COLO668 (cell line): ENCODE measurements around the gene MTUS2.

Source experiments
- DNase-seq: peaks from one replicate; lab custom pipeline; 2025; ENCODE audit not compliant: unreplicated experiment; lab: John Stamatoyannopoulos, UW

The MTUS2 gene

GRCh38 chr13:29499506-29500165 is 679.5 kb downstream of the MTUS2 start:
- DNase-seq, result no peak

GRCh38 chr13:29500386-29500785 is 680.2 kb downstream of the MTUS2 start:
- DNase-seq, result no peak

- DNase-seq, result no peak
These were observed 681.5 kb downstream of the MTUS2 start for GRCh38 chr13:29501674-29502073.

DNA sequence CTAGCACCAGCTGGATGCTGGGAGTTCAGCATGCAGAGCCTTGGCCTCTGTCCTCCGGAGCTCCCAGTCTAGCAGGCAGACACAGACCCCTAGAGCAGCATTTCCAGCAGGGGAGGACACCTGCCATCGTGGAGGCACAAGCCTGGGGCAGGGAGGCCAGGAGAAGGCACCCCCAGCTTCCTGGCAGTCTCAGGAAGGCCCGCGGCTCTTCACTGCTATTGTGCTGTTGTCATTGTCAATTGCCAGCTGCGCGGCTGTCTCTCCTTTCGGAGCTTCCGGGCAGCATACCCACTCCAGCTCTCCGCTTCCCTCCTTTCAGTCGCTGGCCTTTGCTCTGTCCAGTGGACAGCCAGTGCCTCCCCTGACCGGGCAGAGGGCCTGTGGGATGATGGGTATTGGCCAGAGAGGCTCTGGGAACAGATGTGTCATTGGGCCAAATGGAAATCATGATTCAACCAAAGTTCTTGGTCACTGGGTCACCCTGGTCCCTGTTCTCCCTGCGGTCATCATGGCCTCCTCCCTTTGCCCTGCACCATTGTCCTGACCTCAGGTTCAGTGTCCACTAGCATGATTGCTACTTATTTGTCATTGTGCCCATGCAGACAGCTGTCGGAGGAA is 682.4 kb downstream of the MTUS2 start:
- no peak for DNase-seq

- no peak for DNase-seq
These were observed 683.1 kb downstream of the MTUS2 start for GRCh38 chr13:29503041-29503837.

DNA sequence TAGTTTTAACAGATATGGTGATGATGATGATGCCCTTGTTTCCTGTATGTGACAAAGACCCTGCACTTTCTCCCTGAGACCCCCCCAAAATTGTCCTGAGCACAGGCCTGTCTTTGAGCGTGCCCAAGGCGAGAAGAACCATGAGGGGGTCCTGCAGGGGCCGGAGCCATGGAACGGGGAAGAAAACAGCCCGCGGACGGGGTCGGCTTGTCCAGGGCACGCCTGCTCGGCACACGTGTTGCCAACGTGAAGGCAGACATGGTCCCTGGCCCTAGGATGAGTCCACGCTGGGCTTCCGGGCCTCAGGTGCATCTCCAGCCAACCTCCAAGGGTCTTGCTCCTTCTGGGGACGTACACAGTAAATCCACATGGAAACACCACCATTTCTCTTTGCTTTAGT is 684.6 kb downstream of the MTUS2 start:
- no peak for DNase-seq

DNA sequence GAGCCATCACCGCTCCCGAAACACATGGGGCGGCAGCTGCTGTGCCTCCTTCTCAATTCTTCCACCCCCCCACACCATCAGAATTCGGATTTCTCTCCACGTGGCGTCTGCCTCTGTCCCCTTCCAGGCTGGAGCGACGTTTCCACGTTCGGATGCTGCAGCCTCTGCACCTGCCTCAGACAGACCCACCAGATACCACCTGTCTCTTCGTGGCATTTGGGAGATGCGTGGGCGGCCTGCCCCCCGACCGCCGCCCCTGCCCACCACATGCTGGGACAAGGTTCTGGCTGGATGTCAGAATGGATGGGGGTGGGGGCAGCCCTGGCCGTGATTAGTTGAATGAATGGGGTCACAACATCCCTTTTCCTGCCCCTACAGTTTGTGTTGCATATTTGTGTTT is 685.4 kb downstream of the MTUS2 start:
- DNase-seq, result no peak

GRCh38 chr13:29505950-29506349 is 685.8 kb downstream of the MTUS2 start:
- DNase-seq, result no peak

GRCh38 chr13:29507356-29507755 is 687.2 kb downstream of the MTUS2 start:
- DNase-seq, result peak; percentile 93

- peak; percentile 91 for DNase-seq
These were observed 688.2 kb downstream of the MTUS2 start for GRCh38 chr13:29508130-29508875.

- DNase-seq, result no peak
These were observed 688.7 kb downstream of the MTUS2 start for GRCh38 chr13:29508876-29509252.

DNA sequence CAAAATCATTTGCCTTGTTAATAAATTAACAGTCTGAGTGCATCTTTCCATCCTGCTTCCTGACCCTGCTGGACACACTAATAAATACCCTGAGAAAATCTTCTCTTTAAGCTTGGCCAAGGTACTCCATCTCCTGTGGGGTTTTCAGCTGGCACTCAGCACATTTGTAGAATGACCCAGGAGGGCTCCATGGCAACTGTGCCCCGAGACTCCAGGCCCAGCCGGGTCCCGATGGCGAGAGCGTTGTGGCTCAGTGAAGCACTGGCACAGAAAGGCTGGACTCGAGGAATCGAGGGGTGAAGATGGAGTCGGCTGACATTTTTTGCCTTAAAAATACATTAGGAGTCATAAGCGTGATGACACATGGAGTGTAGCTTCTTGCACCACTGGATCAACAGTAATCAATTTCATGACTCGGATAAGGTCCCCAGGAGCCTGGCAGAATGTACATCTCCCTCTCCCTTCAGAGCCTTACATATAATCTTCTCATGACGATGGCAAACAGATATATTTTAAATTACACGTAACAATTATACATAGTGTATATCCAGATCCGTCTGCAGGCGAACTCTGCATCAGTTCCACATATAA is 690.0 kb downstream of the MTUS2 start:
- DNase-seq, result no peak

DNA sequence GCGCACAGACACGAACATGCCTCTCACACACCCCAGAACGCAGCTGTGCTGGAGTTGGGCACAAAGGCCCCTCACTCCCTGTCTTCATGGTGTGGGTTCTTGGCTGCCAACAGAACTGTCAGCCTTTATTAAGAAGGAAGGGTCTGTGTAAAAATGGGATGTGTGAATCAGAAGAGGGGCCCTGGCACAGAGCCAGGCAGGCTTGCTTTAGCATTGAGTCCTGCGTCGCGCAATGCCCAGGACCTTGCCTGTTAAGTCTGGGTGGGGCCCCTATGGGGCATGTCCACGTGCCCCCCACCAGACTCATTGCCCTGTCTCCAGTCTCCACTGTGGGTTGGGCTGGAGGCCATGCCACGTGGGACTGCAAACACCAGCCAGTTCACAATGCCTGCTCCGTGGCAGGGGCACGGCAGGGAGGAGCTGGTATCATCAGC is 690.5 kb downstream of the MTUS2 start:
- DNase-seq, result no peak

DNA sequence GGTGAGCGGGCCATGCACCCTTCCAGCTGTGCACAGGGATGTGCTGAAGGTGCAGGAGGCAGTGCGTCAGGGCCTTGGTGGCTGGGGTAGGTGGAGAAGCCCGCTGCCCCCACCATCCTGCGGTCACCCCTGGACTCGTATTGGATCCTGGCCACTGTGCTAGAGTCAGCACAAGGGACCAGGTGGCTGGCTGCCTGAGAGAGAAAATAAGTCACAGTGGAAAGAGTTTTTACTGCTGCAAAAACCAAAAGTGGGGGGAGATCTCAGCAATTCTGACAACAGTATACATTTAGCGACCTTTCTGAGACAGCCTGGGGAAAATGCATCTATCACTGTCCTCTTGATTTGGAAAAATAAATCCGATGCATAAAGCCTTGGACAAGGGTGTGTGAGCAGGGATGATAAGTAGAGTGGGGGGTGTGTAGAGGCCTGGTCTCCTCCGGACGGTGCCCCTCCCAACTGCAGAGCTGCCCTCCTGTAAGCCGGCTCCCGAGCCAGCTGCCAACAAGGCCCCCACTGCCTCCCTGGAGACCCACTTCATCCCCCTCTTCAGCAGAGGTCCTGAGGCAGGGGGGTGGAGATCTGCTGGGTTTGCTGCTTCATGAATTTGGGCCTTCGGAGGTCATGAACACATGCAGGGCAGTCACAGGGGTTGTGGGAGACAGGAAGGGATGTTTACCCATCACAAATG is 691.1 kb downstream of the MTUS2 start:
- DNase-seq, result no peak

DNA sequence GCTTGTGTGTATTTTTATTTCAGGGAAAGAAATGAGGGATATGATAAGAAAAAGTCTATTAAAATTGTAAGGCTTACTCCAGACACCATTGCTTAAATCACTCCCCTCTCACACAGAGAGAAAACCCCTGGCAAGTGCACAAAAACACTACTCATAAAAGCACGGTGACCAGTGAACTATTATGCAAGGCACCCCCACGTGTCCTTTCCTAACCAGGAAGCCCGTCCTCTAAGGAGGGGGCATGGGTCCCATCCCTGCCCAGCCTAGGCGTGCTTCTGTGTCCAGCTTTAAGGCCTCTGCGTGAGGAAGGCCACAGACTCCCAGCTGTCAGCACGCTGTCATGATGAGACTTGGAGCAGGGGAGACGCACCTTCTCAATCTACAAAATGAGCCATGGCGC is 691.8 kb downstream of the MTUS2 start:
- no peak for DNase-seq

DNA sequence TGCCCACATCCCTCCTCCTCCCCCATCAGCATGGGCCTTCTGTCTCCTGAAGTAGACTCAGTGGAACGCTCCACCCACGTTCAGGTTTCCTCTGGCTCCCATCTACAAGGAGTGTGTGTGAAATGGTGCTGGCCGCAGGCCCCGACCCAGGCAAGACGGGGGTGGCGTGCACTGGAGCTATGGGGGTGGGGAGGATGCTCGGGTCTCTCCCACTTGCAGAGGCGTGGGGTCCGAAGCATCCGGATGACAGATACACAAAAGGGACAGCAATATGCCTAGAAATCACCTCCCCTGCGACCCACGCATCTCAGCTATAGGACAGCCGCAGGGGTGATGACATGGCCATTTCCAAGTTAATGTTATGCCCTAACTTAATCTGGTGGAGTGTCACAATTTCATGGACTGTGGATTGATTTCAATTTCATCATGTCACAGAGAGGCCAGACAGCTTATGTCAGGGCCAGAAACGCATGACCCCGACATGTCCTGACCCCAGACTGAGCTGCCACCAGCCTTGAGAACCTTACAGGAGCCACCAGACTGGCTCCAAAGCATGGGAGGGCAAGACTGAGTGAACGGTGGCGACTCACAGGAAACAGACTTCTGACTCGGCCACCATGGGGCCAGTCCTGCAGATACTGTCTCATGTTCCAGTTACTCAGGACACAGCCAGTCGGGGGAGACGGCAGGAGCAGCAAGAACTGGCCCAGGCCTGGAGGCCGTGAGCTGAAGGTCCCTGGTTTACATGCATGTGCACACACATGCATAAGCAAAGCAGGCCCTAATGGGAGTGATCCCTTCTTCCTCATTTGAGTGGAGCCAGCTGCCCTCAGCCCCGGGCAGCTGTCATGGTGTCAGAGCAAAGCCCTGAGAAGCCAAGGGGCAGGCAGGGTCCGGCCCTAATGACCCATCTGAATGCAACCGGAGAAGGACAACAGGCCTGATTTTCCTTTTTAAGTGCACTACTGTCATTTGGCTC is 693.2 kb downstream of the MTUS2 start:
- DNase-seq, result no peak

DNA sequence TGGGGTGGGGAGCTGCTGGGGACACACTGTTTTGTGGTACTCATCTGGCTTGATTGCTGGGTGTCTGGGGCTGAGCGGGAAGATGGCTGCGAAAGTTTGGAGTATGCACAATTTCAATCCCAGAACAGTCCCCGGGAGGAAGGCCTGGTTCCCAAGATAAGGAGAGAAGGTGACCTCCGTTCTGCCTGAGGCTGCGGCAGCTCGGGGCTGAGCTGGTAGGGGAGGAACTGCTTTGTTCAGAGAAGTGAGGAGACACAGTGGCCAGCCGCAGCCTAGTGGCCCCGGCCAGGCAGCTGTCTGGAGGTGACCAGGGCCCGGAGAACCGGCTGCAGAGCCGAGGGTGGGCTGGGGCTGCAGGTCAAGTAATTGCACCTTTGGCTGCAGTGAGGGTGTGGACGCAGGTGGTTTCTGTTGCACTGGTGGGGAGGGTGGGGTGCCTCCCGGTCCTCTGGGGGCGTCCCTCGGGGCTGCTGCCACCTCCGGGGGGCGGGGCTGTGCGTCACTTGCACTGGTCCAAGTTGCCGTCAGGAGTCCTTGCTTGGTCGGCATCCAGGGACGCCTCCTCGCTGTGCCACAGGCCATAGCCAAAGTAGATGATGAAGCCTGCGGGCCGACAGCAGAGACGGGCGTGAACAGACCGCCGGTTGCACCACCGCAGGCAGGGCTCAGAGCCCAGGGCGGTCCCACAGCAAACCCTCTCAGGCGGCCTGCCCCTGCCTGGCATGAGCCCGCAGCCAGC is 694.0 kb downstream of the MTUS2 start:
- DNase-seq, result no peak

DNA sequence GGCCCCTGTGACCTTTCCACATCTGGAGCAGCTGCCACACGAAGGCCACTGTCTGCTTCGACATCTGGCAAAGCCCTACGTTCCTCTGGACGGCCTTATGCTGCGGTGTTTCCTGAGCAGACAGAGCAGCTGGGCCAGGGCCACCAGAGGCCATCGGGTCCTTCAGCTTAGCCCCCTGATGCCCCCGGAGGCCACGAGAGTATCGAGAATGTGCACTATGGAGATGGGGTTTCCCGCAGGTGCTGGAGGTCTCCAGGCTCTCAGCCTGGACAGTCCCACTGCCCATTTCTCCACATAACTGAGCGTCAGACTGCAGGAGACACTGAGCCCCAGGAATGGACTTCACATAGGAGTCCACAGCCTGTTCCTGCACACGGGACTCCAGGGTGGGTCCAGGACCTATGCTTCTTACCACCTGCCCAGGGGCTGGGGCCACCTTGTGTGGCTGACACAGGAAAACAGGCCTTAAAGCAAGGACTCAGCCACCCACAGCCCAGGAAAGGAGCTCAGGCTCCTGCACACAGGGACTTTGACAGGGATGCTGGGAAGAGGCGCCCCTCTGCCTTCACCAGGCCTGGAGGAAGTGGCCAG is 694.7 kb downstream of the MTUS2 start:
- DNase-seq, result no peak
